Astrocyte of the spinal cord (primary cell): ENCODE results near the gene SCMH1.
A peak's percentile ranks its signal among the peaks of the same experiment; 100 is the strongest.

Source experiments
- DNase-seq: peaks from one replicate; pipeline ENCODE4 v3.0.0; 2011; ENCODE audit warnings: low read depth, low spot score
- H3K4me3 ChIP-seq: 2 replicates; pipeline ENCODE4 v1.5.1; 2011; ENCODE audit warnings: low read depth, mild to moderate bottlenecking, low read length, moderate library complexity
- in situ Hi-C: cut with HindIII; loops from 2 replicates; pipeline ENCODE4 v1.10.0; 2017; ENCODE audit warnings: low sequenced_read_pairs
- TF ChIP-seq, protein P1 (sequence below): IDR thresholded peaks from 2 replicates; pipeline ENCODE4 v1.5.1; 2012; ENCODE audit warnings: low read depth, mild to moderate bottlenecking, low read length, inconsistent platforms

The SCMH1 gene

DNA sequence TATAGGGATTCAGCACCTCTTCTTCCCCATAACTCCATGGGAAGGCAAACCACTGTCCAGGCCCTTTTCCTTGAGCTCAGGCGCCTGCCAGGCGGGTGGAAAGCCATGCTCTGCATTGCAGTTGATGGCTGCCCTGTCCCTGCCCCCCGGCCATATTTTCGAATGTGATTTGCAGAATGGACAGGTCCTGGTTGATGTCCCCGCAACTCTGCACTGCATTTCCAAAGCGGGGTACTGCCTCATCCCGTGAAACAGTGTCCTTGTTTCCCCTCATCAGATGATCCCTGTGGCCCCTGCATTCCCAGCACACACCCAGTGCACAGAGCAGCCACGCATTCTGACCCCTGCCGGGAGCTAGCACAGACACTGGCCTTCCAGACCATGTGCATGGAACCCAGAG lies 33.7 kb upstream of the SCMH1 start:
- no peak overlapping the region for H3K4me3 ChIP-seq
- in situ Hi-C loops: no loop called here
- TF ChIP-seq, protein P1, sequence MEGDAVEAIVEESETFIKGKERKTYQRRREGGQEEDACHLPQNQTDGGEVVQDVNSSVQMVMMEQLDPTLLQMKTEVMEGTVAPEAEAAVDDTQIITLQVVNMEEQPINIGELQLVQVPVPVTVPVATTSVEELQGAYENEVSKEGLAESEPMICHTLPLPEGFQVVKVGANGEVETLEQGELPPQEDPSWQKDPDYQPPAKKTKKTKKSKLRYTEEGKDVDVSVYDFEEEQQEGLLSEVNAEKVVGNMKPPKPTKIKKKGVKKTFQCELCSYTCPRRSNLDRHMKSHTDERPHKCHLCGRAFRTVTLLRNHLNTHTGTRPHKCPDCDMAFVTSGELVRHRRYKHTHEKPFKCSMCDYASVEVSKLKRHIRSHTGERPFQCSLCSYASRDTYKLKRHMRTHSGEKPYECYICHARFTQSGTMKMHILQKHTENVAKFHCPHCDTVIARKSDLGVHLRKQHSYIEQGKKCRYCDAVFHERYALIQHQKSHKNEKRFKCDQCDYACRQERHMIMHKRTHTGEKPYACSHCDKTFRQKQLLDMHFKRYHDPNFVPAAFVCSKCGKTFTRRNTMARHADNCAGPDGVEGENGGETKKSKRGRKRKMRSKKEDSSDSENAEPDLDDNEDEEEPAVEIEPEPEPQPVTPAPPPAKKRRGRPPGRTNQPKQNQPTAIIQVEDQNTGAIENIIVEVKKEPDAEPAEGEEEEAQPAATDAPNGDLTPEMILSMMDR: no peak
- DNase-seq: no peak

DNA sequence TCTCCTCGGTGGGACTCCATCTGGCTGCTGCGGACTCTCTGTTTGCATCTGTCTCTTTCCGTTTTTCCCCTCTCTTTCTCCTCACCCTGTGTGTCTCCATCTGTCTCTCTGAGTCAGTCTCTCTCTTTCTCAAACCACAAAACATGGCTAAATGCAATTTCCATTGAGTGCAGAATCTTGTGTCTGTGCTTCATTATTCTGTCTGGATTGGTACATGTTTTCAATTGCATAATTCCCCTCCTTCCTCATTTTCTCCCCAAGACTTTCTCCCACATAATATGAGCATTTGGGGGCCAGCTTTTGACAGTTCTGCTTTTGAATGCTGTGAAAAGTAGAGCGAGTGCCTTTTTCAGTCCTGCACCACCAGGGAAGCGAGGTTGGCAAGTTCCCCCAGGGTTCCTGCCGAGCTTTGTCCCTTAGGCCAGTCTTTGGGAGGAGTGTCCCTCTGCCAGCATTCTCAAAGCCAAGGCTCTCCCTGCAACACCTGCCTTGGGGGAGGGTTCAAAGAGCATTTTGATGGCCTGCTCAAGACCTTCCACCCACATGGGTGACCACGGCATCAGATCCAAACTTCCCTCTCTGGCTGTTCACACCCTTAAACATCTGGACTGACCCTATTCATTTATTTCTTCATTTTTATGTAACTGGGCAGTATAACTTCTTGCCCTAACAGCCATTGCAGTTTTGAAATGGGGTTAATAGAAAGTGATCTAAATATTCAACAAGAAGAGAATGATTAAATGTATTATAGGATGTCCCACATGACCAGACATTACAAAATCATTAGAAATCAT lies 32.8 kb upstream of the SCMH1 start:
- TF ChIP-seq, protein P1: no peak
- DNase-seq: no peak
- H3K4me3 ChIP-seq: no peak overlapping the region
- in situ Hi-C loops: no loop called here

DNA sequence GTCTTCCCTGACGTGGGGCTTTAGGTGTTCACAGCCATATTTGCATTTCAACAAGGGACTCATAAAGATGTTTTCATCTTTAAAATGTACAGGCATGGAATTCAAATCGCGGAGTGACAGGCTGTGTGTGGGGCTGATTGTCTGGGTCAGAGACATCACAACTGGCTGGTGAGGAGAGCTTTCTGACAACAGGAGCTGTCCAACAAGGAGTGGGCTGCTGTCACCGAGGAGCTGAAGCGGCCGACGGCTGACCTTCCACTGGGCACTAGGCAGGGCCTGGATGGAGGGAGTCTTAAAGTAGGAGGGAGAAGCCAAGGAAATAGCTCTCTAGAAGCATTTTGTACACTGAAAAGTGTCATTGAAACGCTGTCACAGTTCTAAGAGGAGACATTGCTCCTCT lies 30.5 kb upstream of the SCMH1 start:
- in situ Hi-C loops: no loop called here
- no peak overlapping the region for H3K4me3 ChIP-seq
- no peak for DNase-seq
- TF ChIP-seq, protein P1: no peak

DNA sequence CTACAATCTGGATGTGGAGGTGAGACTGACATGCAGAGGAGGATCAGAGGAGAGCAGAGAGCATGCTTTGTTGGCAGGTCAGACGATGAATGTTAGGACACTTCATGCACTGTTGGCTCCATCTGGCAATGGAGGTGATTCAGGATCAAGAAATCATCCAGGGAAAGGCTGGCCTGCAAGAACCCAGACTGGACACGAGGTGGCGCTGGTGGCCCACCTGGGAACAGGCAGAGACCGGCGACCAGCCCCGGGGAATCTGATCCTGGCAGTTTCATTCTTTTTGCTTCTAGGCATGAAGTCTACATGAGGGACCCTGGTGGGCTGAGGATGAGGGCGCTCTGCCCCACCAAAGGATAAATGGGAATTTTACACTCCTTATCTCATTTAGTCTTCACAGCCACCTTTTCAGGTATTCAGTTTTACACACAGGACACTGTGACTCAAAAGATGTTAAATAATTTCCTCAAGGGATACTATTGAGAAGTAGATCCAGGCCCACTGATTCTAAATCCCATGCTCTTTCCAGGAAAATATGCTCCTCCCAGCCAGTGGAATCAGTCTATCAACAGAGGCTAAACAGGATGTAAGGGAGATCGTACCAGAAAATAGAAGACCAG lies 26.2 kb upstream of the SCMH1 start:
- peak; percentile 70 for DNase-seq
- TF ChIP-seq, protein P1: peak; percentile 94
- in situ Hi-C loops: no loop called here
- no peak overlapping the region for H3K4me3 ChIP-seq

DNA sequence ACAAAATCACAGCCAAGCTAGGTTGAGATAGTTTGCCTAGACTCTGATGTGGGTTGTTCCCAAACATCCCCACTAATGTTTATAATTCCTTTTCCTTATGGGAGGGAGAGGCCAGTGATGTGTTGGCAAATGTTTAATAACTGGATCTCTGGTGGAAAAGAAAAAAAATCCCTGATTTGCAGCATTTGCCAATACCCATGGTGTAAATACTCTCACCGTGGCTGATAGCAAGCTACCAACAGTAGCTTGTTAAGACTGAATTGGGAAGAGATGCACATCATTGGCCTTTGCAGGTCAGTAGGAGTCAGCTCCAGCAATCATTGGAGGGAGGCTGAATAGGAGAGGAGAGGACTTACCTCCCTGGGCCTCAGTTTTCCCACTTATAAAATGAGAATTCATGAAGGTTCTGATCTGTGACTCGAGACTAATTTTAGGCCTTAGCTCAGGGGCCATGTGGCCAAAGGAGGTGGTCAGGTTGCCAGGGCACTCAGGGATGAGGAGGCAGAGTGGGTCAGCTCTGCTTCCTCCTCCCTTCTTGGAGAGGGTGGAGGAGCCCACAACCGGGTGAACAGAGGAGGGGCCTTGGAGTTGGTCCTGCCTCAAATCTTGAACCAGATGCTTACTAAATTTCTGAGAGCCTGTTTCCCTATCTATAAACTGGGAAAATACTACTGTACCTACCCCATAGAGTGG lies 20.0 kb upstream of the SCMH1 start:
- H3K4me3 ChIP-seq: no peak overlapping the region
- DNase-seq: no peak
- in situ Hi-C loops: no loop called here
- TF ChIP-seq, protein P1: no peak

DNA sequence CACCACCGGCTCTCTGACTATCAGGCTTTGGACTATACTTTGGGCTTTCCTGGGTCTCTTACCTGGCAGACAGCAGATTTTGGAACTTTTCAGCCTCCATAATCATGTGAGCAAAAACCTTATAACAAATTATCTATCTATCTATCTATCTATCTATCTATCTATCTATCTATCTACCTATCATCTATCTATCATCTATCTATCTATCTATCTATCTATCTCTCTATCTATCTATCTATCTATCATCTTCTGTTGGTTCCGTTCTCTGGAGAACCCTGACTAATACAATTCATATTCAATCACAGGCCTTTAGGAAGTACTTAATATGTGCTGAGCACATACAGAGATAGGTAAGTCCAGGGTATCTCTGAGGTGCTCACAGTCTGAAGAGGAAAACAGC lies 18.7 kb upstream of the SCMH1 start:
- in situ Hi-C loops: no loop called here
- DNase-seq: no peak
- H3K4me3 ChIP-seq: no peak overlapping the region
- TF ChIP-seq, protein P1: no peak
